ENCODE results near the gene TTC24. TPM values are rescaled to one million over a fixed set of nuclear protein-coding genes. Genes with fewer than 3 reads are reported as not detected.

TTC24 gene
- total RNA-seq, 1 donor from 2014 or later: 5.4 TPM

GRCh38 chr1:156632355-156632754, 52.8 kb downstream of the TTC24 start:
- Mint-ChIP-seq H3K27ac (no peak overlapping the region), H3K27me3 (peaks cover 67% of the 10 kb centered on the region), H3K9me3 (no peaks in the 10 kb centered on the region), H3K4me1 (no peaks in the 10 kb centered on the region), H3K36me3 (ENCODE audit: low read depth) (no peaks in the 10 kb centered on the region), H3K4me3 (no peak overlapping the region)
- intact Hi-C loops (cut with micrococcal nuclease): no loop called here
- DNase-seq: no peak

Other genes with a start within 250 kb of the TTC24 start
- gene CCT3, start 241.4 kb upstream of the TTC24 start, total RNA-seq: 623 TPM in 2 replicates
- gene TSACC, start 241.2 kb upstream of the TTC24 start, total RNA-seq: 0.47 and 0.82 TPM in 2 replicates
- gene RHBG, start 210.5 kb upstream of the TTC24 start, total RNA-seq: not detected in 2 replicates
- 29.7 and 29.8 TPM in 2 replicates for gene MEF2D, start 78.9 kb upstream of the TTC24 start, total RNA-seq
- gene IQGAP3, start 7.2 kb upstream of the TTC24 start, total RNA-seq: 10.5 and 11.2 TPM in 2 replicates
- 84.1 and 90.2 TPM in 2 replicates for gene NAXE, start 12.1 kb downstream of the TTC24 start, total RNA-seq
- gene GPATCH4, start 21.8 kb downstream of the TTC24 start, total RNA-seq: 99.0 and 99.2 TPM in 2 replicates
- not detected in 2 replicates for gene HAPLN2, start 39.7 kb downstream of the TTC24 start, total RNA-seq
- not detected in 2 replicates for gene BCAN, start 62.4 kb downstream of the TTC24 start, total RNA-seq
- gene NES, start 97.7 kb downstream of the TTC24 start, total RNA-seq: 0.05 TPM in 2 replicates
- 0.62 and 1.4 TPM in 2 replicates for gene CRABP2, start 125.9 kb downstream of the TTC24 start, total RNA-seq
- gene METTL25B, start 148.7 kb downstream of the TTC24 start, total RNA-seq: 35.9 and 40.5 TPM in 2 replicates
- 75.4 and 83.1 TPM in 2 replicates for gene ISG20L2, start 149.0 kb downstream of the TTC24 start, total RNA-seq
- 134 and 135 TPM in 2 replicates for gene MRPL24, start 161.4 kb downstream of the TTC24 start, total RNA-seq
- gene HDGF, start 172.0 kb downstream of the TTC24 start, total RNA-seq: 360 and 367 TPM in 2 replicates
- gene PRCC, start 187.8 kb downstream of the TTC24 start, total RNA-seq: 106 and 120 TPM in 2 replicates
- gene SH2D2A, start 237.1 kb downstream of the TTC24 start, total RNA-seq: 277 and 282 TPM in 2 replicates

Measured in activated CD4-positive, alpha-beta T cell treated with anti-CD3 and anti-CD28 coated beads, Interleukin-2, amount 10 ng/mL, durations not matched to agents 24 days and 14 days (primary cell).